ENCODE measurements around the gene PPIP5K1. TPM values are rescaled to one million over a fixed set of nuclear protein-coding genes. Genes with fewer than 3 reads are reported as not detected.

The PPIP5K1 gene
- total and polyA plus RNA-seq, 9 of the 15 experiments (the other 6 are each of a cell fraction or from before 2014, with no cell fraction given), result 2.5 to 74.6 (median 35.1) TPM

GRCh38 chr15:43518197-43518761 is 71.7 kb downstream of the PPIP5K1 start (continued):
- no peak for TF ChIP-seq NELFE (IDR thresholded peaks at IDR 0.05; ENCODE audit: insufficient read depth, insufficient read length)
- TF ChIP-seq GTF2A2 (tag; IDR thresholded peaks at IDR 0.05), result no peak
- TF ChIP-seq ZNF23 (CRISPR knock-in tag; IDR thresholded peaks at IDR 0.05), result no peak
- TF ChIP-seq L3MBTL2 (IDR thresholded peaks at IDR 0.05), result no peak
- peak; percentile 51 for TF ChIP-seq RBFOX2 (IDR thresholded peaks at IDR 0.05; ENCODE audit: low read depth, low read length)
- TF ChIP-seq, protein P1, sequence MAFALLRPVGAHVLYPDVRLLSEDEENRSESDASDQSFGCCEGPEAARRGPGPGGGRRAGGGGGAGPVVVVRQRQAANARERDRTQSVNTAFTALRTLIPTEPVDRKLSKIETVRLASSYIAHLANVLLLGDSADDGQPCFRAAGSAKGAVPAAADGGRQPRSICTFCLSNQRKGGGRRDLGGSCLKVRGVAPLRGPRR (CRISPR knock-in tag; IDR thresholded peaks at IDR 0.05), result no peak
- no peak for TF ChIP-seq ZNF3 (CRISPR knock-in tag; IDR thresholded peaks at IDR 0.05)
- TF ChIP-seq SRF (CRISPR knock-in tag; IDR thresholded peaks at IDR 0.05), result no peak
- TF ChIP-seq MAFG (tag; conservative IDR thresholded peaks at IDR 0.05), result peak; percentile 80
- TF ChIP-seq, protein P2, sequence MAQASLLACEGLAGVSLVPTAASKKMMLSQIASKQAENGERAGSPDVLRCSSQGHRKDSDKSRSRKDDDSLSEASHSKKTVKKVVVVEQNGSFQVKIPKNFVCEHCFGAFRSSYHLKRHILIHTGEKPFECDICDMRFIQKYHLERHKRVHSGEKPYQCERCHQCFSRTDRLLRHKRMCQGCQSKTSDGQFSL (CRISPR knock-in tag; IDR thresholded peaks at IDR 0.05), result peak; percentile 95
- TF ChIP-seq, protein P2 (tag; IDR thresholded peaks at IDR 0.05), result peak in 1 of 2 experiments; percentile 89; a peak in 2 of 4 replicates
- TF ChIP-seq UBTF (IDR thresholded peaks at IDR 0.05; ENCODE audit: borderline replicate concordance in 1 of 2, low read depth in 2 of 2, low read length in 2 of 2), result 0 out of 4 replicates have a peak, but pooled peaks of 1 of the 2 experiments have one; percentile 36
- no peak for TF ChIP-seq ADNP (tag; IDR thresholded peaks at IDR 0.05)
- TF ChIP-seq MAFF (IDR thresholded peaks at IDR 0.05; ENCODE audit: low read length), result peak; percentile 40; the same call in 1 of the 2 replicates
- TF ChIP-seq POLR2G (IDR thresholded peaks at IDR 0.05; ENCODE audit: low read depth, low read length), result peak; percentile 52
- TF ChIP-seq LARP7 (IDR thresholded peaks at IDR 0.05), result no peak
- peak; percentile 91 for TF ChIP-seq C11orf30 (IDR thresholded peaks at IDR 0.05; ENCODE audit: low read depth)
- TF ChIP-seq, protein P3, sequence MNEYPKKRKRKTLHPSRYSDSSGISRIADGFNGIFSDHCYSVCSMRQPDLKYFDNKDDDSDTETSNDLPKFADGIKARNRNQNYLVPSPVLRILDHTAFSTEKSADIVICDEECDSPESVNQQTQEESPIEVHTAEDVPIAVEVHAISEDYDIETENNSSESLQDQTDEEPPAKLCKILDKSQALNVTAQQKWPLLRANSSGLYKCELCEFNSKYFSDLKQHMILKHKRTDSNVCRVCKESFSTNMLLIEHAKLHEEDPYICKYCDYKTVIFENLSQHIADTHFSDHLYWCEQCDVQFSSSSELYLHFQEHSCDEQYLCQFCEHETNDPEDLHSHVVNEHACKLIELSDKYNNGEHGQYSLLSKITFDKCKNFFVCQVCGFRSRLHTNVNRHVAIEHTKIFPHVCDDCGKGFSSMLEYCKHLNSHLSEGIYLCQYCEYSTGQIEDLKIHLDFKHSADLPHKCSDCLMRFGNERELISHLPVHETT (CRISPR knock-in tag; conservative IDR thresholded peaks at IDR 0.05 in 1 of 2, IDR thresholded peaks at IDR 0.05 in 1 of 2), result 0 out of 4 replicates have a peak, but pooled peaks of 1 of the 2 experiments have one; percentile 24
- no peak for TF ChIP-seq ILF3 (IDR thresholded peaks at IDR 0.05; ENCODE audit: borderline replicate concordance)
- TF ChIP-seq MAFK (IDR thresholded peaks at IDR 0.05; ENCODE audit: low read length), result peak; percentile 59
- peak; percentile 50 for TF ChIP-seq ARID1B (IDR thresholded peaks at IDR 0.05)
- no peak for TF ChIP-seq BACH1 (tag; IDR thresholded peaks at IDR 0.05)
- TF ChIP-seq MTA3 (IDR thresholded peaks at IDR 0.05; ENCODE audit: borderline replicate concordance), result peak; percentile 54; the same call in 1 of the 2 replicates
- TF ChIP-seq ZBTB17 (CRISPR knock-in tag; IDR thresholded peaks at IDR 0.05), result no peak

Data from K562 (cell line).